Measurements from ENCODE around the gene GPR146. TPM values are rescaled to one million over a fixed set of nuclear protein-coding genes. Genes with fewer than 3 reads are reported as not detected.

Gene GPR146
- polyA plus RNA-seq, 1 experiment = 0.69 TPM

- ChIA-PET CTCF (interaction anchor here (1.3 kb wide), 1 partner anchor 99 kb away, joined by 6 read pairs; no protein-coding TSS in a partner anchor), POLR2A (no interaction called here)
- no peak overlapping the region for H3K27ac ChIP-seq (ENCODE audit: low read depth, low read length)
- H3K9me3 ChIP-seq (ENCODE audit: control insufficient read depth, insufficient read depth, low read length) = no peaks in the 10 kb centered on the region; the same call in 1 of the 2 replicates
- no peak overlapping the region for H3K4me3 ChIP-seq (ENCODE audit: low read depth, low read length)
- DNase-seq (ENCODE audit: low read depth, low spot score) = no peak
- no peaks in the 10 kb centered on the region for H3K27me3 ChIP-seq (ENCODE audit: control insufficient read depth, insufficient read depth, low read length)
- TF ChIP-seq, protein P1, sequence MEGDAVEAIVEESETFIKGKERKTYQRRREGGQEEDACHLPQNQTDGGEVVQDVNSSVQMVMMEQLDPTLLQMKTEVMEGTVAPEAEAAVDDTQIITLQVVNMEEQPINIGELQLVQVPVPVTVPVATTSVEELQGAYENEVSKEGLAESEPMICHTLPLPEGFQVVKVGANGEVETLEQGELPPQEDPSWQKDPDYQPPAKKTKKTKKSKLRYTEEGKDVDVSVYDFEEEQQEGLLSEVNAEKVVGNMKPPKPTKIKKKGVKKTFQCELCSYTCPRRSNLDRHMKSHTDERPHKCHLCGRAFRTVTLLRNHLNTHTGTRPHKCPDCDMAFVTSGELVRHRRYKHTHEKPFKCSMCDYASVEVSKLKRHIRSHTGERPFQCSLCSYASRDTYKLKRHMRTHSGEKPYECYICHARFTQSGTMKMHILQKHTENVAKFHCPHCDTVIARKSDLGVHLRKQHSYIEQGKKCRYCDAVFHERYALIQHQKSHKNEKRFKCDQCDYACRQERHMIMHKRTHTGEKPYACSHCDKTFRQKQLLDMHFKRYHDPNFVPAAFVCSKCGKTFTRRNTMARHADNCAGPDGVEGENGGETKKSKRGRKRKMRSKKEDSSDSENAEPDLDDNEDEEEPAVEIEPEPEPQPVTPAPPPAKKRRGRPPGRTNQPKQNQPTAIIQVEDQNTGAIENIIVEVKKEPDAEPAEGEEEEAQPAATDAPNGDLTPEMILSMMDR (IDR thresholded peaks at IDR 0.05; ENCODE audit: low read depth, low read length) = no peak
These were observed 47.3 kb downstream of the GPR146 start for GRCh38 chr7:1091644-1092027.

DNA sequence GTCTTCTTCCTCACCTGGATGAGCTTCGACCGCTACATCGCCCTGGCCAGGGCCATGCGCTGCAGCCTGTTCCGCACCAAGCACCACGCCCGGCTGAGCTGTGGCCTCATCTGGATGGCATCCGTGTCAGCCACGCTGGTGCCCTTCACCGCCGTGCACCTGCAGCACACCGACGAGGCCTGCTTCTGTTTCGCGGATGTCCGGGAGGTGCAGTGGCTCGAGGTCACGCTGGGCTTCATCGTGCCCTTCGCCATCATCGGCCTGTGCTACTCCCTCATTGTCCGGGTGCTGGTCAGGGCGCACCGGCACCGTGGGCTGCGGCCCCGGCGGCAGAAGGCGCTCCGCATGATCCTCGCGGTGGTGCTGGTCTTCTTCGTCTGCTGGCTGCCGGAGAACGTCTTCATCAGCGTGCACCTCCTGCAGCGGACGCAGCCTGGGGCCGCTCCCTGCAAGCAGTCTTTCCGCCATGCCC, 47.9 kb downstream of the GPR146 start:
- ChIA-PET CTCF (no interaction called here), POLR2A (no interaction called here)
- no peak for DNase-seq (ENCODE audit: low read depth, low spot score)
- no peak overlapping the region for H3K4me3 ChIP-seq (ENCODE audit: low read depth, low read length)
- H3K27me3 ChIP-seq (ENCODE audit: control insufficient read depth, insufficient read depth, low read length) = no peaks in the 10 kb centered on the region
- no peak overlapping the region for H3K27ac ChIP-seq (ENCODE audit: low read depth, low read length)
- H3K9me3 ChIP-seq (ENCODE audit: control insufficient read depth, insufficient read depth, low read length) = no peaks in the 10 kb centered on the region; the same call in 1 of the 2 replicates
- TF ChIP-seq, protein P1 (IDR thresholded peaks at IDR 0.05; ENCODE audit: low read depth, low read length) = no peak

GRCh38 chr7:1092806-1093501, 48.6 kb downstream of the GPR146 start:
- POLR2A ChIA-PET = no interaction called here
- CTCF ChIA-PET = interaction anchor here (0.6 to 1.4 kb wide), 2 partner anchors 27 to 31 kb away, joined by 3 to 7 read pairs; no protein-coding TSS in a partner anchor
- H3K27ac ChIP-seq (ENCODE audit: low read depth, low read length) = no peak overlapping the region

GRCh38 chr7:1093502-1093843, 49.1 kb downstream of the GPR146 start:
- Histone ChIP-seq H3K9me3 (ENCODE audit: control insufficient read depth, insufficient read depth, low read length) (peaks cover 3% of the 10 kb centered on the region; the same call in 1 of the 2 replicates), H3K27me3 (ENCODE audit: control insufficient read depth, insufficient read depth, low read length) (no peaks in the 10 kb centered on the region), H3K27ac (ENCODE audit: low read depth, low read length) (no peak overlapping the region), H3K4me3 (ENCODE audit: low read depth, low read length) (no peak overlapping the region)
- POLR2A ChIA-PET = no interaction called here
- no peak for DNase-seq (ENCODE audit: low read depth, low spot score)
- CTCF ChIA-PET = interaction anchor here (1.4 kb wide), 1 partner anchor 30 kb away, joined by 7 read pairs; no protein-coding TSS in a partner anchor
- TF ChIP-seq, protein P1 (IDR thresholded peaks at IDR 0.05; ENCODE audit: low read depth, low read length) = no peak

More at GRCh38 chr7:1092806-1093501, 48.6 kb downstream of the GPR146 start:
- DNase-seq (ENCODE audit: low read depth, low spot score) = no peak
- no peak overlapping the region for H3K4me3 ChIP-seq (ENCODE audit: low read depth, low read length)
- TF ChIP-seq, protein P1 (IDR thresholded peaks at IDR 0.05; ENCODE audit: low read depth, low read length) = no peak
- no peaks in the 10 kb centered on the region for H3K27me3 ChIP-seq (ENCODE audit: control insufficient read depth, insufficient read depth, low read length)
- H3K9me3 ChIP-seq (ENCODE audit: control insufficient read depth, insufficient read depth, low read length) = no peaks in the 10 kb centered on the region; the same call in 1 of the 2 replicates

- Histone ChIP-seq H3K9me3 (ENCODE audit: control insufficient read depth, insufficient read depth, low read length) (peaks cover 5% of the 10 kb centered on the region; the same call in 1 of the 2 replicates), H3K27ac (ENCODE audit: low read depth, low read length) (no peak overlapping the region), H3K27me3 (ENCODE audit: control insufficient read depth, insufficient read depth, low read length) (no peaks in the 10 kb centered on the region), H3K4me3 (ENCODE audit: low read depth, low read length) (no peak overlapping the region)
- TF ChIP-seq, protein P1 (IDR thresholded peaks at IDR 0.05; ENCODE audit: low read depth, low read length) = no peak
- ChIA-PET CTCF (interaction anchor here (0.6 to 1.4 kb wide), 2 partner anchors 29 to 101 kb away, joined by 3 to 7 read pairs; no protein-coding TSS in a partner anchor), POLR2A (no interaction called here)
- no peak for DNase-seq (ENCODE audit: low read depth, low spot score)
These were observed 49.7 kb downstream of the GPR146 start for GRCh38 chr7:1093916-1094508.
